C4-2B (cell line): Measurements from ENCODE around the gene LCE1E.

Experiments
- H3K27ac ChIP-seq: fragments of 450-650 bp; 2 replicates; pipeline ENCODE4 v1.5.1; 2017
- CTCF ChIP-seq: fragments of 450-650 bp; conservative IDR thresholded peaks from 2 replicates; pipeline ENCODE4 v1.5.1; 2017; ENCODE audit warnings: mild to moderate bottlenecking
- ZFX ChIP-seq: fragments of 450-650 bp; IDR thresholded peaks from 2 replicates; pipeline ENCODE4 v1.6.1; 2017

LCE1E gene

GRCh38 chr1:152777510-152778137 lies 8.4 kb upstream of the LCE1E start:
- H3K27ac ChIP-seq, result no peak overlapping the region
- TF ChIP-seq ZFX (no peak), CTCF (peak; percentile 78)

GRCh38 chr1:152783095-152783494 lies 3.0 kb upstream of the LCE1E start:
- no peak overlapping the region for H3K27ac ChIP-seq
- no peak for TF ChIP-seq CTCF
- no peak for TF ChIP-seq ZFX

- TF ChIP-seq ZFX, result no peak
- no peak for TF ChIP-seq CTCF
- no peak overlapping the region for H3K27ac ChIP-seq
Observed at GRCh38 chr1:152795686-152796085, 9.6 kb downstream of the LCE1E start.

GRCh38 chr1:152796421-152796820 lies 10.4 kb downstream of the LCE1E start, which contains the start of gene LCE1D:
Gene LCE1D, plus strand, starts transcription at chr1:152796721. Its CDS starts 1,074 bp downstream, at chr1:152797795.
- TF ChIP-seq ZFX, result no peak
- no peak for TF ChIP-seq CTCF
- no peak within 1 kb of the TSS for H3K27ac ChIP-seq

- H3K27ac ChIP-seq, result no peak overlapping the region
- no peak for TF ChIP-seq ZFX
- no peak for TF ChIP-seq CTCF
Observed at GRCh38 chr1:152801333-152801732, 15.3 kb downstream of the LCE1E start.

- H3K27ac ChIP-seq, result no peak within 1 kb of the TSS
- TF ChIP-seq CTCF (no peak), ZFX (no peak)
Observed at GRCh38 chr1:152806576-152806975, 20.5 kb downstream of the LCE1E start, which contains the start of gene LCE1C. Gene LCE1C, minus strand, starts transcription at chr1:152806651. Its CDS starts 1,173 bp downstream, at chr1:152805478.

GRCh38 chr1:152811050-152811449 lies 25.0 kb downstream of the LCE1E start:
- H3K27ac ChIP-seq, result no peak overlapping the region
- TF ChIP-seq CTCF, result no peak
